AG04449 (cell line): ENCODE measurements around the gene HNRNPH3.

ENCODE experiments used
- CTCF ChIA-PET: fragments of 350-600 bp; formaldehyde crosslinking; extraction: SDS; loops from one replicate; lab custom pipeline; 2021; ENCODE audit warnings: antibody characterized with exemption; lab: Yijun Ruan, JAX
- POLR2A ChIA-PET: fragments of 400-600, 350-600 bp; formaldehyde crosslinking; extraction: SDS; loops from one replicate; lab custom pipeline; 2020; ENCODE audit warnings: antibody characterized with exemption, inconsistent platforms; lab: Yijun Ruan, JAX
- DNase-seq: peaks from one replicate; pipeline ENCODE4 v3.0.0-alpha.2; 2010; ENCODE audit warnings: low read depth, low spot score
- H3K4me3 ChIP-seq: 2 replicates; pipeline ENCODE4 v1.5.1; 2011; ENCODE audit warnings: low read depth, mild to moderate bottlenecking, control low read depth, low read length
- CTCF ChIP-seq: IDR thresholded peaks from one replicate; pipeline ENCODE4 v1.5.1; 2011; ENCODE audit warnings: mild to moderate bottlenecking, moderate library complexity, low read length, control low read depth, inconsistent platforms; ENCODE audit not compliant: insufficient read depth; ENCODE audit errors: missing control alignments

HNRNPH3 gene

DNA sequence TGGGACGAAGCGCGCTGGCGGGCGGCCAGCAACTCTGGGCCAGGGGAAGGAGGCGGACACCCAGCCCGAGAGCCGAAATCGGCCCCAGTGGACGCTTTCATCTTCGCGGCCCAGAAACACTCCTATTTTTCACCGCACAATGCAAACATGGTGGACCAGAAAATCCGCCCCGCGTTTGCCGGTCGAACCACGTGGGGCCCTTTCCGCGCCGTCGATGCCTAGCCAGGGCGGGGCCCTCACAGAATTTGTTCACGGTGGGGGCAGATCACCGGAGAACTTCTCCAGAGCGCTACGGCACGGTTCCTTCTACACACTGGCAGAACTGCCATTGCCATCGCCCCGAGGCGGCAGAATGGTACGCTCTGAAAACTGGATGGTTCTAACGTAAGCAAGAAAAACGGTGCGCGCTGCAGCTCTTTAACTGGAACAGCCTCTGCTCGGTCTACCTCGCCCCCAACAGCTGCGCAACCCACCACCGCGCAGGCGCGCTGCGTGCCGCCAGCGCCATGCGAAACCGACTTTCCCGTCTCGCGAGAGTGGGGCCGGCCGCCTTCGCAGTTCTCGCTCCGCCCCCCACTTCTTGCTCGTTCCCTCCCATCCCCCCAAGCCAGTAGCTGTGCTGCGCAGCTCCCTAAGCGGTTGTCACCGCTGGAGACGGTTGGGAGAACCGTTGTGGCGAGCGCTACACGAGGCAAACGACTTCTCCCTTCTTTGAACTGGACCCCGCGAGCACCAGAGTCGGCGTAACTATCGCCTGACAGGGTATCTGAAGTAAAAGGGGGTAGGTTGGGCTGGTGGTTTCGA is at the start of gene HNRNPH3:
TSS of gene HNRNPH3 (plus strand) at position 610 of the 804 bp plus-strand sequence. CDS start 5,158 bp downstream, outside the sequence.
- peak within 1 kb of the TSS; percentile 91 for H3K4me3 ChIP-seq
- TF ChIP-seq CTCF, result no peak
- peak; percentile 78 for DNase-seq
- CTCF ChIA-PET, result interaction anchor here (2.1 to 4.9 kb wide), 2 partner anchors 18 to 101 kb away, joined by 9 to 33 read pairs; partner anchors contain the start of gene ATOH7
- POLR2A ChIA-PET, result interaction anchor here (0.6 to 1.1 kb wide), 8 partner anchors 17 to 624 kb away, joined by 3 to 6 read pairs (median 3); partner anchors contain the start of genes DDX21 and RUFY2

GRCh38 chr10:68284062-68285001 is 47.5 kb upstream of the HNRNPH3 start:
- DNase-seq, result no peak
- no peak for TF ChIP-seq CTCF
- POLR2A ChIA-PET, result no interaction called here
- H3K4me3 ChIP-seq, result no peak overlapping the region
- CTCF ChIA-PET, result interaction anchor here (1.4 kb wide), 2 partner anchors 17 to 129 kb away, joined by 3 to 4 read pairs; no protein-coding TSS in a partner anchor

DNA sequence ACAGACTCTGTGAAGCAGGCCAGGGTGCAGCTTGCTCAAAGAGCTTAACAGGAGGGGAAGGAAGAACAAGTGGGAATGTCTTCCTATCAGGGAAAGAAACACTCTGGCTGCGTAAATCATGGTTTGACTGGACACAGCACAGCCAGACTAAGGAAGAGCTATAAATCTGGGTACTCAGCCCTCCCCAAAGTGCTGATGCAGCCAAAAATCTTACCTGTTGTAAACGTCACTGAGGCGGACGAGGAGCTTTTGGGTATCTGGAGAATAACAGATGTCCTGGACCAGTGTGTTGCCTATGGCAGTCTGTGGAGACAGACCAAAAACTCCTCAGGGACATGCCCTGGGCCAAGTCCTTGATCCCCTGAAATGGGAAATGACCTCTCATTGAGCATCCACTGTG is 43.1 kb upstream of the HNRNPH3 start:
- TF ChIP-seq CTCF, result no peak
- POLR2A ChIA-PET, result no interaction called here
- CTCF ChIA-PET, result interaction anchor here (1.0 to 4.5 kb wide), 5 partner anchors 9 to 206 kb away, joined by 3 to 37 read pairs (median 3); no protein-coding TSS in a partner anchor
- no peak overlapping the region for H3K4me3 ChIP-seq
- no peak for DNase-seq

- CTCF ChIA-PET, result interaction anchor here (4.5 kb wide), 1 partner anchor 11 kb away, joined by 37 read pairs; no protein-coding TSS in a partner anchor
- POLR2A ChIA-PET, result no interaction called here
- no peak for DNase-seq
- TF ChIP-seq CTCF, result no peak
- H3K4me3 ChIP-seq, result no peak overlapping the region
Observed at GRCh38 chr10:68290736-68291135, 41.1 kb upstream of the HNRNPH3 start.

- peak; percentile 5 for DNase-seq
- ChIA-PET POLR2A (no interaction called here), CTCF (interaction anchor here (1.1 kb wide), 1 partner anchor 8 kb away, joined by 3 read pairs; no protein-coding TSS in a partner anchor)
- no peak for TF ChIP-seq CTCF
- H3K4me3 ChIP-seq, result no peak overlapping the region
Observed at GRCh38 chr10:68296843-68297663, 34.8 kb upstream of the HNRNPH3 start.
